Trophoblast cell (in vitro differentiated cells and primary cell): ENCODE measurements around the gene C17orf75.

ENCODE experiments used
- DNase-seq, 2 donors: peaks; one replicate each; pipeline ENCODE4 v3.0.0-alpha.2; 2016
- H2AFZ ChIP-seq: 2 replicates; pipeline ENCODE4 v1.6.1; 2013; ENCODE audit warnings: low read length, moderate library complexity, mild to moderate bottlenecking; ENCODE audit not compliant: insufficient read depth, poor library complexity
- H2AK5ac ChIP-seq: 2 replicates; pipeline ENCODE4 v1.6.1; 2013; ENCODE audit warnings: mild to moderate bottlenecking, low read length
- H2BK120ac ChIP-seq: 2 replicates; pipeline ENCODE4 v1.6.1; 2013; ENCODE audit warnings: low read length, mild to moderate bottlenecking, moderate library complexity; ENCODE audit not compliant: insufficient read depth, poor library complexity
- H2BK12ac ChIP-seq: 2 replicates; pipeline ENCODE4 v1.6.1; 2013; ENCODE audit warnings: mild to moderate bottlenecking, low read length, moderate library complexity
- H2BK5ac ChIP-seq: 2 replicates; pipeline ENCODE4 v1.6.1; 2013; ENCODE audit warnings: low read length, low read depth, moderate library complexity, mild to moderate bottlenecking; ENCODE audit not compliant: poor library complexity
- H3K14ac ChIP-seq: 2 replicates; pipeline ENCODE4 v1.6.1; 2013; ENCODE audit warnings: mild to moderate bottlenecking, low read length
- H3K18ac ChIP-seq: 2 replicates; pipeline ENCODE4 v1.6.1; 2013; ENCODE audit warnings: mild to moderate bottlenecking, low read length
- H3K23ac ChIP-seq: 2 replicates; pipeline ENCODE4 v1.6.1; 2013; ENCODE audit warnings: low read length
- H3K27ac ChIP-seq: 2 replicates; pipeline ENCODE4 v1.5.1; 2013; ENCODE audit warnings: low read depth, mild to moderate bottlenecking, inconsistent platforms, low read length, moderate library complexity
- H3K27me3 ChIP-seq: 2 replicates; pipeline ENCODE4 v1.6.1; 2013; ENCODE audit warnings: inconsistent platforms, mild to moderate bottlenecking, low read length, moderate library complexity; ENCODE audit not compliant: insufficient read depth
- H3K36me3 ChIP-seq, 2 experiments: 1 replicate in 1 of 2; 2 replicates in 1 of 2; pipeline ENCODE4 v1.6.1; 2013; ENCODE audit warnings: low read length in 2 of 2, mild to moderate bottlenecking in 2 of 2, moderate library complexity in 1 of 2; ENCODE audit not compliant: insufficient read depth in 2 of 2, control insufficient read depth in 1 of 2
- H3K4ac ChIP-seq: 2 replicates; pipeline ENCODE4 v1.6.1; 2013; ENCODE audit warnings: low read depth, mild to moderate bottlenecking, low read length, moderate library complexity
- H3K4me1 ChIP-seq, 2 experiments: 1 replicate in 1 of 2; 2 replicates in 1 of 2; pipeline ENCODE4 v1.6.1; 2013; ENCODE audit warnings: low read length in 2 of 2, mild to moderate bottlenecking in 2 of 2, moderate library complexity in 1 of 2; ENCODE audit not compliant: insufficient read depth in 2 of 2, control insufficient read depth in 1 of 2
- H3K4me2 ChIP-seq: 2 replicates; pipeline ENCODE4 v1.6.1; 2013; ENCODE audit warnings: inconsistent platforms, mild to moderate bottlenecking, low read length, moderate library complexity
- H3K4me3 ChIP-seq: 2 replicates; pipeline ENCODE4 v1.5.1; 2013; ENCODE audit warnings: mild to moderate bottlenecking, low read depth, low read length, inconsistent platforms
- H3K79me1 ChIP-seq: one replicate; pipeline ENCODE4 v1.6.1; 2013; ENCODE audit warnings: low read length
- H3K79me2 ChIP-seq: 2 replicates; pipeline ENCODE4 v1.6.1; 2013; ENCODE audit warnings: low read length, mild to moderate bottlenecking; ENCODE audit not compliant: control insufficient read depth, insufficient read depth, poor library complexity
- H3K9ac ChIP-seq: 2 replicates; pipeline ENCODE4 v1.6.1; 2013; ENCODE audit warnings: mild to moderate bottlenecking, low read length
- H3K9me3 ChIP-seq: 2 replicates; pipeline ENCODE4 v1.6.1; 2013; ENCODE audit warnings: low read depth, mild to moderate bottlenecking, control low read depth, inconsistent platforms, low read length; ENCODE audit not compliant: insufficient read depth
- H4K12ac ChIP-seq: 2 replicates; pipeline ENCODE4 v1.6.1; 2013; ENCODE audit warnings: low read depth, mild to moderate bottlenecking, low read length, moderate library complexity
- H4K8ac ChIP-seq: 2 replicates; pipeline ENCODE4 v1.6.1; 2013; ENCODE audit warnings: low read depth, mild to moderate bottlenecking, low read length, moderate library complexity
- H4K91ac ChIP-seq: one replicate; pipeline ENCODE4 v1.6.1; 2013; ENCODE audit warnings: low read depth, mild to moderate bottlenecking, low read length, moderate library complexity
- WGBS: extraction: QIAGEN DNeasy Blood & Tissue Kit; methylation state at CpG from one replicate; pipeline ENCODE4 v1.1.7; 2013; ENCODE audit warnings: missing lambda C conversion rate; ENCODE audit not compliant: insufficient read length, insufficient coverage; ENCODE audit errors: extremely low coverage; 5-methylcytosine and 5-hydroxymethylcytosine counted together

C17orf75 gene

DNA sequence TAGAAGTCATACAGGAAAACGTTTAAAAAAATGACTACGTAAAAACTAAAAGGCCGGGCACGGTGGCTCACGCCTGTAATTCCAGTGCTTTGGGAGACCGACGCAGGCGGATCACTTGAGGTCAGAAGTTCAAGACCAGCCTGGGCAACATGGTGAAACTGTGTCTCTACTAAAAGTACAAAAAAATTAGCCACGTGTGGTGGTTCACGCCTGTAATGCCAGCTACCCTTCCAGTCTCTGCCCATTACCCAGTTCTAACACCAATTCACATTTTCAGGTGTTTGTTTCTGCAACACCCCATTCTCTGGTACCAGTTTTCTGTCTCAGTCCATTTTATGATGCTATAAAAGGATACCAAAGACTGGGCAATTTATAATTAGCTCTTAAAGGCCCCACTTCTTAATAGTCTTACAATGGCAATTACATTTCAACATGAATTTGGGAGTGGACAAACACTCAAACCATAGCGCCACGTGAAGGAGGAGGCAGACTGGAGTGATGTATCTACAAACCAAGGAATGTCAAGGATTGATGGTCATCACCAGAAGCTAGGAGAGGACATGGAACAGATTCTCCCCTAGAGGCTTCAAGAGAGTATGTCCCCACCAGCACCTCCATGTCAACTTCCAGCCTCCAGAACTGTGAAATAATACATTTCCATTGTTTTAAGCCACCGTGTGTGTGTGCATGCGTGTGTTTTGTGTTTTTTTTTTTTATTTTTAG is 791 bp upstream of the C17orf75 start:
- Histone ChIP-seq H3K23ac (no peak overlapping the region), H3K18ac (no peak overlapping the region), H3K36me3 (peaks cover 0 to 3% of the 10 kb centered on the region in 2 experiments), H3K4ac (no peak overlapping the region), H3K4me3 (no peak overlapping the region), H3K79me1 (peaks cover 2% of the 10 kb centered on the region), H2BK5ac (no peak overlapping the region), H3K14ac (no peak overlapping the region), H2BK12ac (no peak overlapping the region), H3K9ac (no peak overlapping the region), H3K4me1 (peaks cover 3 to 8% of the 10 kb centered on the region in 2 experiments), H4K8ac (no peak overlapping the region), H3K27ac (no peak overlapping the region), H4K12ac (no peak overlapping the region), H4K91ac (no peak overlapping the region), H2BK120ac (no peak overlapping the region), H3K9me3 (no peaks in the 10 kb centered on the region), H2AK5ac (no peak overlapping the region), H2AFZ (peak overlapping the region; percentile 66), H3K27me3 (no peaks in the 10 kb centered on the region), H3K4me2 (no peak overlapping the region), H3K79me2 (peaks cover 2% of the 10 kb centered on the region)
- DNase-seq, result no peak
- no CpG with 5 or more reads among the region's 14 CpGs for WGBS

- H3K4me1 ChIP-seq, result peaks cover 3 to 8% of the 10 kb centered on the region in 2 experiments
- peaks cover 2% of the 10 kb centered on the region for H3K79me1 ChIP-seq
- peak overlapping the region; percentile 94 for H4K8ac ChIP-seq
- peak overlapping the region; percentile 72 for H4K12ac ChIP-seq
- DNase-seq, result peak in 1 of 2 donors; percentile 37
- no peak overlapping the region for H2BK5ac ChIP-seq
- H3K27me3 ChIP-seq, result no peaks in the 10 kb centered on the region
- peak overlapping the region; percentile 82 for H3K4me2 ChIP-seq
- H3K23ac ChIP-seq, result no peak overlapping the region
- peak overlapping the region; percentile 80 for H2AFZ ChIP-seq
- peak overlapping the region; percentile 78 for H3K9ac ChIP-seq
- H3K79me2 ChIP-seq, result peaks cover 2% of the 10 kb centered on the region
- no CpG with 5 or more reads among the region's 13 CpGs for WGBS
- peak overlapping the region; percentile 91 for H3K14ac ChIP-seq
- peak overlapping the region; percentile 80 for H3K4me3 ChIP-seq
- peak overlapping the region; percentile 44 for H3K4ac ChIP-seq
- H4K91ac ChIP-seq, result peak overlapping the region; percentile 65
- H2AK5ac ChIP-seq, result no peak overlapping the region
- H2BK120ac ChIP-seq, result no peak overlapping the region
- H3K36me3 ChIP-seq, result peaks cover 3 to 8% of the 10 kb centered on the region in 2 experiments
- H2BK12ac ChIP-seq, result no peak overlapping the region
- H3K27ac ChIP-seq, result no peak overlapping the region
- H3K9me3 ChIP-seq, result no peaks in the 10 kb centered on the region
- peak overlapping the region; percentile 80 for H3K18ac ChIP-seq
Observed at GRCh38 chr17:32341141-32341856, 674 bp downstream of the C17orf75 start.

DNA sequence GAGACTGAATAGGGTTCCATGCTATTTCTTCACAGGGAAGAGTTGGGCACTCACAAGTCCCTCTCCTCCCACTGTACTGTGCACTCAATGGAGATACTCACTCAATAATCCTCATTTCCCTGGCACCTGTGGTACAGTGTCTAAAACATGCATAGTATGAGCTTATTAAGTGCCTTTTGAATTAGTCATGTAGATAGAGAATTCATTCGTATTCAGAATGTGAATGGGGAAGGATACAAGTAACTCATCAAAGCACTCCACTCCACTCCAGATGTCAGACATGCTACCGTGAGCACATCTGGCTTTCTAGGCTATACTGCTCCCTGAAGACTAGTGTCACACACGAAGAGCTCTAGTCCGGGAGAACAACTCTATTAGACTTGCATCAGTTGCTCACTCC is 6.3 kb downstream of the C17orf75 start:
- Histone ChIP-seq H3K4me1 (no peaks in the 10 kb centered on the region), H2BK120ac (no peak overlapping the region), H3K27ac (no peak overlapping the region), H3K4me3 (no peak overlapping the region), H3K23ac (no peak overlapping the region), H2AK5ac (no peak overlapping the region), H4K8ac (no peak overlapping the region), H2BK5ac (no peak overlapping the region), H3K36me3 (peaks cover 14 to 17% of the 10 kb centered on the region in 2 experiments), H3K79me1 (no peaks in the 10 kb centered on the region), H4K12ac (no peak overlapping the region), H3K9ac (no peak overlapping the region), H3K9me3 (peaks cover 1% of the 10 kb centered on the region), H3K79me2 (no peaks in the 10 kb centered on the region), H3K27me3 (no peaks in the 10 kb centered on the region), H4K91ac (no peak overlapping the region), H3K4me2 (no peak overlapping the region), H2AFZ (no peak overlapping the region), H3K4ac (no peak overlapping the region), H3K18ac (no peak overlapping the region), H3K14ac (no peak overlapping the region), H2BK12ac (no peak overlapping the region)
- DNase-seq, result no peak
- WGBS, result no CpG with 5 or more reads among the region's 4 CpGs

DNA sequence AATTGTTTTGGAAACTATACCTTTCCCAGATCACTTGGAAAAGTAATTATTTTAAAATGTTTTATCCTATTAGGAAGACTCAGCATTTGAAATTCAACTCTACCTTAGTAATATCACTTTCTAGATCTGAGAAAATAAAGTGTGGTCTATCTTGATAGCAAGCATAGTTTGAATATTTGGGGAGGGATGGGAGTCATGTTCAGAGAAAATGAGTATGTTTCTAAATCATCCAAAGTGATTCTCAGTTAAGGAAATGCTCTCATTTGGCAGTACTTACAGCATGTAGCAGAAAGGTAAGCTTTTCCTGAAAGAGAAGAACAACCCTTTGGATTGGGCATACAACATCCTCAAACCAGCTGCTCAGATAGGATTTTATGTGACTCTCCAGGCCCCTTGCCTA is 6.9 kb downstream of the C17orf75 start:
- Histone ChIP-seq H4K91ac (no peak overlapping the region), H2BK5ac (no peak overlapping the region), H3K27me3 (no peaks in the 10 kb centered on the region), H3K4me3 (no peak overlapping the region), H3K9me3 (peaks cover 1% of the 10 kb centered on the region), H3K4me2 (no peak overlapping the region), H3K9ac (no peak overlapping the region), H3K79me1 (no peaks in the 10 kb centered on the region), H3K4me1 (no peaks in the 10 kb centered on the region), H2AK5ac (no peak overlapping the region), H2AFZ (no peak overlapping the region), H4K8ac (no peak overlapping the region), H3K18ac (no peak overlapping the region), H3K23ac (no peak overlapping the region), H3K27ac (no peak overlapping the region), H2BK12ac (no peak overlapping the region), H3K14ac (no peak overlapping the region), H3K79me2 (no peaks in the 10 kb centered on the region), H2BK120ac (no peak overlapping the region), H3K36me3 (peaks cover 14 to 17% of the 10 kb centered on the region in 2 experiments), H3K4ac (no peak overlapping the region), H4K12ac (no peak overlapping the region)
- no peak for DNase-seq
